ENCODE measurements around the gene NFKBIB.

NFKBIB gene

DNA sequence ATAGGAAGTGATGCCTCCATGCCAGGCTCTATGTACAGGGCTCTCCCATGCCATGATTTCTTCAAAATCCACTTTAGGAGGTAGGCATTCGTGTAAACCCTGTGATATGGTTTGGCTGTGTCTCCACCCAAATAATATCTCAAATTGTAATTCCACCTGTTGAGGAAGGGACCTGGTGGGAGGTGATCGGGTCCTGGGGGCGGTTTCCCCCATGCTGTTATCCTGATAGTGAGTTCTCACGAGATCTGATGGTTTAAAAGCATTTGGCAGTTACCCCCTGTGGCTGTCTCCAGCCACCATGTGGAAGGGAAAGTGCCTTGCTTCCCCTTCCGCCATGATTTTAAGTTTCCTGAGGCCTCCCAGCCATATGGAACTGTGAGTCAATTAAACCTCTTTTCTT is 22.7 kb downstream of the NFKBIB start:
- H3K9me3 ChIP-seq = no peaks in the 10 kb centered on the region
- H3K4me1 ChIP-seq (ENCODE audit: control insufficient read depth in 1 of 2, insufficient read depth in 1 of 2, low read depth in 1 of 2, low read length in 1 of 2) = no peaks in the 10 kb centered on the region
- H3K36me3 ChIP-seq = no peaks in the 10 kb centered on the region
- no peak overlapping the region for H3K27ac ChIP-seq
- no peak overlapping the region for H3K4me3 ChIP-seq (ENCODE audit: low read depth in 1 of 2, low read length in 1 of 2)
- no peaks in the 10 kb centered on the region for H3K27me3 ChIP-seq
- TF ChIP-seq, protein P1, sequence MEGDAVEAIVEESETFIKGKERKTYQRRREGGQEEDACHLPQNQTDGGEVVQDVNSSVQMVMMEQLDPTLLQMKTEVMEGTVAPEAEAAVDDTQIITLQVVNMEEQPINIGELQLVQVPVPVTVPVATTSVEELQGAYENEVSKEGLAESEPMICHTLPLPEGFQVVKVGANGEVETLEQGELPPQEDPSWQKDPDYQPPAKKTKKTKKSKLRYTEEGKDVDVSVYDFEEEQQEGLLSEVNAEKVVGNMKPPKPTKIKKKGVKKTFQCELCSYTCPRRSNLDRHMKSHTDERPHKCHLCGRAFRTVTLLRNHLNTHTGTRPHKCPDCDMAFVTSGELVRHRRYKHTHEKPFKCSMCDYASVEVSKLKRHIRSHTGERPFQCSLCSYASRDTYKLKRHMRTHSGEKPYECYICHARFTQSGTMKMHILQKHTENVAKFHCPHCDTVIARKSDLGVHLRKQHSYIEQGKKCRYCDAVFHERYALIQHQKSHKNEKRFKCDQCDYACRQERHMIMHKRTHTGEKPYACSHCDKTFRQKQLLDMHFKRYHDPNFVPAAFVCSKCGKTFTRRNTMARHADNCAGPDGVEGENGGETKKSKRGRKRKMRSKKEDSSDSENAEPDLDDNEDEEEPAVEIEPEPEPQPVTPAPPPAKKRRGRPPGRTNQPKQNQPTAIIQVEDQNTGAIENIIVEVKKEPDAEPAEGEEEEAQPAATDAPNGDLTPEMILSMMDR (IDR thresholded peaks at IDR 0.05) = no peak

DNA sequence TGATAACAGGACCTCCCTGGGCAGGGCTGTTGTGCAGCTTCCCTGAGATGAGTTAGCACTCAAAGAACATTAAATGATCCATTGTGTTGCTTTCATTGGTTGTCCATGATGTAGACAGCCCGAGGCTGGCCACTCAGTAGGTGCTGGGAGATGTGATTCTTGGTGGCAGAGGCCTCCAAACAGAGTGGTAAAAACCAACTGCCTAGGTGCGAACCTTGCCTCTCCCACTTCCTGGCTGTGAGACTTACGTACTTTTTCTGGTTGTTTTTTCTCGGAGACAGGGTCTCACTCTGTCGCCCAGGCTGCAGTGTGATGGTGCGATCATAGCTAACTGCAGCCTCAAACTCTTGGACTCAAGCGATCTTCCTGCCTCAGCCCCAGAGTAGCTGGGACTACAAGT is 24.6 kb downstream of the NFKBIB start:
- H3K27me3 ChIP-seq = no peaks in the 10 kb centered on the region
- no peak overlapping the region for H3K4me3 ChIP-seq (ENCODE audit: low read depth in 1 of 2, low read length in 1 of 2)
- TF ChIP-seq, protein P1 (IDR thresholded peaks at IDR 0.05) = no peak
- H3K9me3 ChIP-seq = no peaks in the 10 kb centered on the region
- no peaks in the 10 kb centered on the region for H3K4me1 ChIP-seq (ENCODE audit: control insufficient read depth in 1 of 2, insufficient read depth in 1 of 2, low read depth in 1 of 2, low read length in 1 of 2)
- no peaks in the 10 kb centered on the region for H3K36me3 ChIP-seq
- H3K27ac ChIP-seq = no peak overlapping the region

DNA sequence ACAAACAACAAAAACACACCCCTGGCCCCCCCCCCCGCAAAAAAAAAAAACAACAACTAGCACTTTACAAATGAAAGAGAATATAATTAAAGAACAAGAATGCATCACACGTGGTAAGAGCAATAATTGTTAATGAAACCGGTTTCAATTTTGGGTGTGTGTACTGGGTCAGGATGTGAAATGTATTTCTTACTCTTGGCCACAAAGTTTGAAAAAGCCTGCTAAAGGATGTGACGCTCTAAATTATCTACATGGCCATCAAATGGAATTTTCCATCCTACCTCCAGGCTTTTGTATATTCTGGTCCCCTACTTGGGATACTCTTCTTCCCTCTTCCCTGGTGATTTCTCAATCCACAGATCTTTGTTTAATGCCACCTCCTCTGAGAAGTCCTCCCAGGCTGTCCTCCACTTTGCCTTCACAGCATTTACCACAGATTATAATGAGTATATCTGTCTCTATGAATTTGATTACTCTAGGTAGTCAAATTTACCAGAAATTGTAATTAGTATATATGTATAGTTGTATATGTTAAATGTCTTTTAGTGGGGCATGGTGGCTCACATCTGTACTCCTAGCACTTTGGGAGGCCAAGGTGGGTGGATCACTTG is 28.7 kb downstream of the NFKBIB start:
- TF ChIP-seq, protein P1 (IDR thresholded peaks at IDR 0.05) = no peak
- Histone ChIP-seq H3K4me3 (ENCODE audit: low read depth in 1 of 2, low read length in 1 of 2) (no peak overlapping the region), H3K27ac (no peak overlapping the region), H3K4me1 (ENCODE audit: control insufficient read depth in 1 of 2, insufficient read depth in 1 of 2, low read depth in 1 of 2, low read length in 1 of 2) (peaks cover 15 to 17% of the 10 kb centered on the region in 2 experiments), H3K27me3 (no peaks in the 10 kb centered on the region), H3K36me3 (no peaks in the 10 kb centered on the region), H3K9me3 (no peaks in the 10 kb centered on the region)

DNA sequence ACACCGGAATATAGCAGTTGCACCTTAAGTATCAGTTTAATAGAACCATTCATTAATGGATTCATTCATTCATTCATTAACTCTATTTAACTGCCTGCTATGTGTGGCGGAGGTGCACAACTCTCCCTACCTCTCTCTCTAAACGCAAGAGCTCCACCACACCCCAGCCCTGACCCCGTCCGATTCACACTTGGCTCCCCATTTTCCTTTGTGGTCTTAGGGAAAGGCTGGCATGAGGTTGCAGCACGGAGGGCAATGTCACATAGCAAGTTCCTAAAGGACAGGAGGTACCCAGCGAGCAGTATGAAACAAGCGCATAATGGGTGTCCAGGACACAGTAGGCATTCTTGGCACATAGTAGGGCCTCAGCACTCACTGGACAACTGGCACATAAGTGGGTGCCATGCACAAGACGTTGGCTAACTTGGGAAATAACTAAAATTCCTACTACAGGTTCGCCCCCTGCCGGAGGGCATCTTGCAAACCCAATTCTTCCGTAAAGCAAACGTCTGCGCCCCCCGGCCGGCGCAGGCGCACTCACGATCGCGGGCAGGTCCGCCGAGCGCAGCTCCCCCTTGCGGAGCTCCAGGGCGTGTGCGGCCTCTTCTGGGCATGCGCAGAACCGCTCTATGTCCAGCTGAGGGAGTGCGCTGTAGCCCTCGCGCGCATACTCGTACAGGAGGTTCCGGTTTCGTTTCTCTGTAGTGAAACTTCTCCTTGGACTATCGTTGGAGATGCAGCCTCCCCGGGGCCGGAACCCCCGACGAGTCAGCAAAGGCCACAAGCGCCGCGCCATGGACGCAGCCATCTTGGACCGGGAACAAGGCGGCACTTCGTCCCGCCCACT is 30.4 kb downstream of the NFKBIB start, which contains the start of gene SARS2:
TSS of gene SARS2 (minus strand) at position 835 of the 847 bp plus-strand sequence. CDS start at position 808, 27 bp downstream.
- Histone ChIP-seq H3K4me3 (ENCODE audit: low read depth in 1 of 2, low read length in 1 of 2) (peak within 1 kb of the TSS; percentile 94 to 97), H3K9me3 (no peaks in the 10 kb centered on the region), H3K27ac (peak within 1 kb of the TSS; percentile 58), H3K4me1 (ENCODE audit: control insufficient read depth in 1 of 2, insufficient read depth in 1 of 2, low read depth in 1 of 2, low read length in 1 of 2) (peaks cover 15 to 17% of the 10 kb centered on the region in 2 experiments), H3K27me3 (no peaks in the 10 kb centered on the region), H3K36me3 (no peaks in the 10 kb centered on the region)
- TF ChIP-seq, protein P1 (IDR thresholded peaks at IDR 0.05) = peak; percentile 99

DNA sequence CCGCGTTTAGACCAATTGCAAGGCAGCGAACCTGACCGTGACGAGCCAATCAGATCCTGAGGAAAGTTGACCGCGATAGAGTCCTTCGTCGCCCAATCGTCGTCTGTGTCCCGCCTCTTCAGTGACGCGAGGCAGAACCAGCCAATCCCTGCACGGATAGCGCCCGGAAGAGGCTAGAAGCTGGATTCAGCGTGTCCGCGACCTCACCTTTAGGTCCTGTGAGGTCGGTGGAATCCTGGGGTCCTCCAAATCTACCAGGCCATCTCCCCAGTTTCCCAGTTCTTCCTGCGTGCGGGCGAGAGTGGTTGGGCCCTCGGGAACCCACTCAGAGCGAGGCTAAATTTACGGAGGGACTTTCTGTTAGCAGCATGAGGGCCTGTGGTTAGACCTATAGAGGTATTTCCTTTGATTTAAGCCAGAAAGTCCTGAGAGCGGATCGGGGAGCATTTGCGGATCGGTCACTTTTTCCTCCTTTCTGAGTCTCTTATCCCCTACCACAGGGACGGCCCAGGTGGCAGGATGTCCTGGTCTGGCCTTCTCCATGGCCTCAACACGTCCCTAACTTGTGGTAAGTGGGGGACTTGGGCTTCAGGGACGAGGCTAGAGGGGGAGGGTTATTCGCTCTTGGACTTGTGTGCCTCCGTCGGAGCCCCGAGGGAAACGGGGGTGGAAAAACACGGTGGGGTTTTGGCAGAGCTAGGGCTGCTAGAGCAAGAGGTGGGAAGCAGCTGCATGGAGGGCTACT is 31.2 kb downstream of the NFKBIB start, which contains the start of gene MRPS12:
TSS of gene MRPS12 (plus strand) at position 169 of the 745 bp plus-strand sequence. CDS start at position 520, 351 bp downstream.
- H3K27me3 ChIP-seq = no peaks in the 10 kb centered on the region
- H3K27ac ChIP-seq = peak within 1 kb of the TSS; percentile 58
- no peaks in the 10 kb centered on the region for H3K9me3 ChIP-seq
- peak within 1 kb of the TSS; percentile 94 to 97 for H3K4me3 ChIP-seq (ENCODE audit: low read depth in 1 of 2, low read length in 1 of 2)
- TF ChIP-seq, protein P1 (IDR thresholded peaks at IDR 0.05) = no peak
- peaks cover 15 to 17% of the 10 kb centered on the region in 2 experiments for H3K4me1 ChIP-seq (ENCODE audit: control insufficient read depth in 1 of 2, insufficient read depth in 1 of 2, low read depth in 1 of 2, low read length in 1 of 2)
- H3K36me3 ChIP-seq = no peaks in the 10 kb centered on the region

All from neutrophil (primary cell).